ENCODE data around the gene SERPINB12. TPM values are rescaled to one million over a fixed set of nuclear protein-coding genes. Genes with fewer than 3 reads are reported as not detected.

SERPINB12 gene
- total RNA-seq, 1 donor from 2014 or later, result not detected

GRCh38 chr18:63586966-63587365 is 44.8 kb downstream of the SERPINB12 start, which contains the start of gene SERPINB13:
Gene SERPINB13 (plus strand): TSS chr18:63587343. CDS start chr18:63588668, 1,325 bp downstream.
- TF ChIP-seq, protein P1, sequence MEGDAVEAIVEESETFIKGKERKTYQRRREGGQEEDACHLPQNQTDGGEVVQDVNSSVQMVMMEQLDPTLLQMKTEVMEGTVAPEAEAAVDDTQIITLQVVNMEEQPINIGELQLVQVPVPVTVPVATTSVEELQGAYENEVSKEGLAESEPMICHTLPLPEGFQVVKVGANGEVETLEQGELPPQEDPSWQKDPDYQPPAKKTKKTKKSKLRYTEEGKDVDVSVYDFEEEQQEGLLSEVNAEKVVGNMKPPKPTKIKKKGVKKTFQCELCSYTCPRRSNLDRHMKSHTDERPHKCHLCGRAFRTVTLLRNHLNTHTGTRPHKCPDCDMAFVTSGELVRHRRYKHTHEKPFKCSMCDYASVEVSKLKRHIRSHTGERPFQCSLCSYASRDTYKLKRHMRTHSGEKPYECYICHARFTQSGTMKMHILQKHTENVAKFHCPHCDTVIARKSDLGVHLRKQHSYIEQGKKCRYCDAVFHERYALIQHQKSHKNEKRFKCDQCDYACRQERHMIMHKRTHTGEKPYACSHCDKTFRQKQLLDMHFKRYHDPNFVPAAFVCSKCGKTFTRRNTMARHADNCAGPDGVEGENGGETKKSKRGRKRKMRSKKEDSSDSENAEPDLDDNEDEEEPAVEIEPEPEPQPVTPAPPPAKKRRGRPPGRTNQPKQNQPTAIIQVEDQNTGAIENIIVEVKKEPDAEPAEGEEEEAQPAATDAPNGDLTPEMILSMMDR (conservative IDR thresholded peaks at IDR 0.05), result no peak
- H3K27me3 Mint-ChIP-seq (ENCODE audit: low read depth), result no peaks in the 10 kb centered on the region
- no peaks in the 10 kb centered on the region for H3K4me1 Mint-ChIP-seq
- no peak within 1 kb of the TSS for H3K27ac Mint-ChIP-seq (ENCODE audit: unreplicated experiment)
- no peak within 1 kb of the TSS for H3K4me3 Mint-ChIP-seq
- no peaks in the 10 kb centered on the region for H3K9me3 Mint-ChIP-seq
- DNase-seq (ENCODE audit: low read depth, low spot score), result no peak
- no peaks in the 10 kb centered on the region for H3K36me3 Mint-ChIP-seq (ENCODE audit: low read depth)

DNA sequence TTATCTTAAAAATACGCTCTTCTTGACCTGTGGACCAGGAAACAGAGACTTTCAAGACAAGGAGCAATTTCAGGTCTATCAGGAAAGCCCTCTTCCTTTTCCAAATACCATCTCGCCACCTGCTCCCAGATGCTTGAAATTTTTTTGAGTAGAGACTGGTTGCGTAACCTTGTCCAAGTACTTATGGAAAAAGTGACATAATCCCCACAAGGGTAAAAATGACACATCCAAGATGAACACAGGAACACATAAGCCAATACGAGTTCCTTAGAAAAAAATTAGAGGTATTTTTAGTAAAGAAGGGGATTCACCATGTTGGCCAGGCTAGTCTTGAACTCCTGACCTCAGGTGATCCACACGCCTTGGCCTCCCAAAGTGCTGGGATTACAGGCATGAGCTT is 46.7 kb downstream of the SERPINB12 start:
- Mint-ChIP-seq H3K4me1 (no peaks in the 10 kb centered on the region), H3K36me3 (ENCODE audit: low read depth) (no peaks in the 10 kb centered on the region), H3K27ac (ENCODE audit: unreplicated experiment) (no peak overlapping the region), H3K4me3 (no peak overlapping the region), H3K27me3 (ENCODE audit: low read depth) (no peaks in the 10 kb centered on the region), H3K9me3 (no peaks in the 10 kb centered on the region)
- DNase-seq (ENCODE audit: low read depth, low spot score), result no peak
- TF ChIP-seq, protein P1 (conservative IDR thresholded peaks at IDR 0.05), result no peak

DNA sequence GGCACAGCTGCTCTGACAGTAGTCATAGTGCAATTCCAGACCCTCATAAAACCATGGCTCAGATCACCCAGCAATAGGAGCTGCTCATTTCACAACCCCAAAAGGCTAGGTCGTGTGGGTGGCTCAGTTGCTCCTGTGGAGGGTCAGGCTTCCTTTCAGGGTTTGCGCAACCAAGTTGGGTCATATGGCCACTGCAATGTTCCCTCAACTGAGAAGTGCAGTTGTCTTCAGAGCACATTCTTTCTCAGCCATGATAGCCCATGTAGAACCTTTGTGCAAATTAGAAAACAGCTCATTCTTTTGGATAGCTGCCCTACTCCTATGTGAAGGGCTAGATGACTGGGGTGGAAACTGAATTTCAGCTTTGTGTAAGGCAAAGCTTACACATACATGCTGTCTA is 48.2 kb downstream of the SERPINB12 start:
- Mint-ChIP-seq H3K27ac (ENCODE audit: unreplicated experiment) (no peak overlapping the region), H3K4me3 (no peak overlapping the region), H3K27me3 (ENCODE audit: low read depth) (no peaks in the 10 kb centered on the region), H3K36me3 (ENCODE audit: low read depth) (no peaks in the 10 kb centered on the region), H3K4me1 (no peaks in the 10 kb centered on the region), H3K9me3 (no peaks in the 10 kb centered on the region)
- TF ChIP-seq, protein P1 (conservative IDR thresholded peaks at IDR 0.05), result no peak
- DNase-seq (ENCODE audit: low read depth, low spot score), result no peak

DNA sequence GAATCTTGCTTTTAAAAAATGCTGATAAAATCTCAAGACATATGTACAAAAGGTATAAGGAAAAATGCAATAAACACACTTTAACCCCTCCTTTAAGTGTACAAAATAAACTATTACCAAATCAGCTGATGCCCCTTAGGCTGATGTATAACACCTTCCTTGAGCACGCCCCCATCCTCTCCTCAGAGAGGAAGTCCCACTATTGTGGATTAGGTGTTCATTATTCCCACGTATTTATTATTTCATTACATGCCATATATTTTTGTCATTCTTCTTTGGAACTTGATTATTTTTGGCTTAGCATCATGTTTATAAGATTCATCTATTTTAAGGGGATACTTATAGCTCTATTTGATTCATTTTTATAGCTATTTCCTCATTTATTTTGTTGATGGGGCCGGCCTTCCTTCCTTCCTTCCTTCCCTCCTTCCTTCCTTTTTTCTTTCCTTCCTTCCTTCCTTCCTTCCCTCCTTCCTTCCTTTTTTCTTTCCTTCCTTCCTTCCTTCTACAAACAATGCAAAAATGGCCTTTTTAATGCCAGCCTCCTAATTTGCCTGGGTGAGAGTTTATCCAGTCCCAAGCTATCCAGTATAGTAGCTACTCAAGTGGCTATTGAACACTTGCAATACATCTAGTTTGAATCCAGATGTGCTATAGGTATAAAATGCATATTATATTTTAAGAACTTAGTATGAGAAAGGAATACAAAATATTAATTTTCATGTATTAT is 49.0 kb downstream of the SERPINB12 start:
- Mint-ChIP-seq H3K4me3 (no peak overlapping the region), H3K27ac (ENCODE audit: unreplicated experiment) (no peak overlapping the region), H3K9me3 (no peaks in the 10 kb centered on the region), H3K4me1 (no peaks in the 10 kb centered on the region), H3K27me3 (ENCODE audit: low read depth) (no peaks in the 10 kb centered on the region), H3K36me3 (ENCODE audit: low read depth) (no peaks in the 10 kb centered on the region)
- TF ChIP-seq, protein P1 (conservative IDR thresholded peaks at IDR 0.05), result no peak
- no peak for DNase-seq (ENCODE audit: low read depth, low spot score)

DNA sequence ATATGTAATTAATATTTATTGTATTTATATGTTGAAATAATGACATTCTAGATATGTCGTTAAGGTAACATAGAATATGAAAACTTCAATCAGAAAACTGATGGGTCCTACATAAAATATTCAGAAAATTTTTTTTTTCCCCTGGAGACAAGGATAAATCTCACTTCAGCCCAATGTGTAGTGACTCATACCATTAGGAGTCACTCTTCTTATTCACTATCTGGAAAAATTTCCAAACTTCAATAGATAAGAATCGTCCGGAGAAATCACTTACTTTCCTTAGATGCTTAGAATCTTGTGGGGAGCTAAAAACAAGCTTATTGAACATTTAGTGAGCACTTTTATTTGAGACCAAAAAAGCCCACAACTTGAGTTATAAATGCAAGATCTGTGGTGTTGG is 49.6 kb downstream of the SERPINB12 start:
- H3K27me3 Mint-ChIP-seq (ENCODE audit: low read depth), result no peaks in the 10 kb centered on the region
- no peak overlapping the region for H3K4me3 Mint-ChIP-seq
- no peak overlapping the region for H3K27ac Mint-ChIP-seq (ENCODE audit: unreplicated experiment)
- TF ChIP-seq, protein P1 (conservative IDR thresholded peaks at IDR 0.05), result no peak
- no peaks in the 10 kb centered on the region for H3K36me3 Mint-ChIP-seq (ENCODE audit: low read depth)
- H3K9me3 Mint-ChIP-seq, result no peaks in the 10 kb centered on the region
- no peaks in the 10 kb centered on the region for H3K4me1 Mint-ChIP-seq
- no peak for DNase-seq (ENCODE audit: low read depth, low spot score)

Measured in neural crest cell (in vitro differentiated cells).